ENCODE results near the gene CDC37. TPM values are rescaled to one million over a fixed set of nuclear protein-coding genes. Genes with fewer than 3 reads are reported as not detected.

CDC37 gene
- total RNA-seq, 1 experiment from 2014 or later = 204 TPM

- Mint-ChIP-seq H3K4me1 (peaks cover 19% of the 10 kb centered on the region), H3K4me3 (peak overlapping the region; percentile 96), H3K9me3 (no peaks in the 10 kb centered on the region), H3K27me3 (ENCODE audit: low read depth) (peaks cover 32% of the 10 kb centered on the region), H3K27ac (peak overlapping the region; percentile 89), H3K36me3 (peaks cover 4% of the 10 kb centered on the region; the same call in 1 of the 2 replicates)
- TF ChIP-seq USF2 (CRISPR knock-in tag; IDR thresholded peaks at IDR 0.05) = peak; percentile 62
- no peak for TF ChIP-seq CREB1 (CRISPR knock-in tag; IDR thresholded peaks at IDR 0.05)
- no peak for TF ChIP-seq GABPB1 (CRISPR knock-in tag; IDR thresholded peaks at IDR 0.05)
- TF ChIP-seq SP1 (CRISPR knock-in tag; conservative IDR thresholded peaks at IDR 0.05) = no peak
- no peak for TF ChIP-seq CDX4 (CRISPR knock-in tag; IDR thresholded peaks at IDR 0.05; ENCODE audit: borderline replicate concordance)
- TF ChIP-seq PRDM15 (CRISPR knock-in tag; IDR thresholded peaks at IDR 0.05) = no peak
- no peak for TF ChIP-seq ATF1 (CRISPR knock-in tag; IDR thresholded peaks at IDR 0.05)
- DNase-seq (ENCODE audit: low spot score) (no peak), ATAC-seq (no peak)
- ChIA-PET POLR2A (no interaction called here), CTCF (interaction anchor here (0.6 to 8.3 kb wide), 8 partner anchors 13 to 299 kb away, joined by 3 to 229 read pairs (median 6); partner anchors contain the start of gene QTRT1)
Observed at GRCh38 chr19:10402441-10403038, 802 bp downstream of the CDC37 start.

GRCh38 chr19:10399878-10400277 lies 3.5 kb downstream of the CDC37 start:
- ChIA-PET CTCF (interaction anchor here (0.6 to 2.9 kb wide), 7 partner anchors 9 to 141 kb away, joined by 4 to 23 read pairs (median 5); partner anchors contain the start of gene ICAM1), POLR2A (interaction anchor here (0.6 kb wide), 1 partner anchor 103 kb away, joined by 4 read pairs; the partner anchor contains the start of gene KEAP1)
- Mint-ChIP-seq H3K9me3 (no peaks in the 10 kb centered on the region), H3K36me3 (peaks cover 19% of the 10 kb centered on the region), H3K27me3 (ENCODE audit: low read depth) (peaks cover 8% of the 10 kb centered on the region), H3K4me3 (no peak overlapping the region), H3K4me1 (peaks cover 15% of the 10 kb centered on the region), H3K27ac (no peak overlapping the region)
- ATAC-seq (no peak), DNase-seq (ENCODE audit: low spot score) (no peak)
- TF ChIP-seq ESRRA (CRISPR knock-in tag; IDR thresholded peaks at IDR 0.05; ENCODE audit: borderline replicate concordance) (no peak), ERG (CRISPR knock-in tag; IDR thresholded peaks at IDR 0.05) (no peak), GTF2I (CRISPR knock-in tag; conservative IDR thresholded peaks at IDR 0.05) (no peak), ATF2 (CRISPR knock-in tag; IDR thresholded peaks at IDR 0.05; ENCODE audit: borderline replicate concordance, low read depth) (no peak), E2F1 (CRISPR knock-in tag; IDR thresholded peaks at IDR 0.05) (no peak), TP53 (CRISPR knock-in tag; IDR thresholded peaks at IDR 0.05) (no peak), CBFB (CRISPR knock-in tag; IDR thresholded peaks at IDR 0.05; ENCODE audit: low read depth) (no peak), ZNF671 (CRISPR knock-in tag; IDR thresholded peaks at IDR 0.05) (no peak), ZBTB43 (CRISPR knock-in tag; IDR thresholded peaks at IDR 0.05) (no peak), STAT6 (CRISPR knock-in tag; conservative IDR thresholded peaks at IDR 0.05; ENCODE audit: low read depth) (no peak), ZSCAN18 (CRISPR knock-in tag; IDR thresholded peaks at IDR 0.05) (no peak), SMAD3 (CRISPR knock-in tag; IDR thresholded peaks at IDR 0.05; ENCODE audit: borderline replicate concordance) (no peak)
